HEK293 (cell line): ENCODE results near the gene KRT79.

ENCODE experiments used
- HOXA7 ChIP-seq: sonication (generic); formaldehyde crosslinking; IDR thresholded peaks from 2 replicates; pipeline ENCODE4 v1.8.1; 2022; ENCODE audit warnings: missing genetic modification reagents, borderline replicate concordance
- MZF1 ChIP-seq: fragments of 450-650 bp; formaldehyde crosslinking; IDR thresholded peaks from 2 replicates; pipeline ENCODE4 v1.5.1; 2017; ENCODE audit warnings: missing biosample characterization, missing genetic modification characterization, borderline replicate concordance
- ZNF155 ChIP-seq: fragments of 450-650 bp; formaldehyde crosslinking; IDR thresholded peaks from 2 replicates; pipeline ENCODE4 v1.5.1; 2016; ENCODE audit warnings: missing biosample characterization, missing genetic modification characterization
- ZNF24 ChIP-seq: fragments of 450-650 bp; formaldehyde crosslinking; IDR thresholded peaks from 2 replicates; pipeline ENCODE4 v1.5.1; 2016; ENCODE audit warnings: missing biosample characterization, missing genetic modification characterization
- ZNF292 ChIP-seq: fragments of 450-650 bp; formaldehyde crosslinking; IDR thresholded peaks from 2 replicates; pipeline ENCODE4 v1.5.1; 2016; ENCODE audit warnings: low read depth, missing biosample characterization, missing genetic modification characterization, borderline replicate concordance
- ZNF311 ChIP-seq: fragments of 450-650 bp; formaldehyde crosslinking; IDR thresholded peaks from 2 replicates; pipeline ENCODE4 v1.5.1; 2017; ENCODE audit warnings: missing biosample characterization, missing genetic modification characterization, borderline replicate concordance
- ZNF600 ChIP-seq: fragments of 450-650 bp; formaldehyde crosslinking; IDR thresholded peaks from 2 replicates; pipeline ENCODE4 v1.5.1; 2016; ENCODE audit warnings: missing biosample characterization, missing genetic modification characterization
- TF ChIP-seq, protein P1 (sequence below): fragments of 450-650 bp; formaldehyde crosslinking; IDR thresholded peaks from 2 replicates; pipeline ENCODE4 v1.5.1; 2016; ENCODE audit warnings: missing biosample characterization, missing genetic modification characterization
- TF ChIP-seq, protein P2 (sequence below): fragments of 450-650 bp; formaldehyde crosslinking; IDR thresholded peaks from 2 replicates; pipeline ENCODE4 v1.5.1; 2016; ENCODE audit warnings: missing biosample characterization, missing genetic modification characterization
- TF ChIP-seq, protein P3 (sequence below): fragments of 450-650 bp; formaldehyde crosslinking; IDR thresholded peaks from 2 replicates; pipeline ENCODE4 v1.5.1; 2016; ENCODE audit warnings: missing biosample characterization, missing genetic modification characterization
- TF ChIP-seq, protein P4 (sequence below): fragments of 450-650 bp; formaldehyde crosslinking; conservative IDR thresholded peaks from 2 replicates; pipeline ENCODE4 v1.5.1; 2016; ENCODE audit warnings: low read depth, missing biosample characterization, missing genetic modification characterization

- TF ChIP-seq, protein P1, sequence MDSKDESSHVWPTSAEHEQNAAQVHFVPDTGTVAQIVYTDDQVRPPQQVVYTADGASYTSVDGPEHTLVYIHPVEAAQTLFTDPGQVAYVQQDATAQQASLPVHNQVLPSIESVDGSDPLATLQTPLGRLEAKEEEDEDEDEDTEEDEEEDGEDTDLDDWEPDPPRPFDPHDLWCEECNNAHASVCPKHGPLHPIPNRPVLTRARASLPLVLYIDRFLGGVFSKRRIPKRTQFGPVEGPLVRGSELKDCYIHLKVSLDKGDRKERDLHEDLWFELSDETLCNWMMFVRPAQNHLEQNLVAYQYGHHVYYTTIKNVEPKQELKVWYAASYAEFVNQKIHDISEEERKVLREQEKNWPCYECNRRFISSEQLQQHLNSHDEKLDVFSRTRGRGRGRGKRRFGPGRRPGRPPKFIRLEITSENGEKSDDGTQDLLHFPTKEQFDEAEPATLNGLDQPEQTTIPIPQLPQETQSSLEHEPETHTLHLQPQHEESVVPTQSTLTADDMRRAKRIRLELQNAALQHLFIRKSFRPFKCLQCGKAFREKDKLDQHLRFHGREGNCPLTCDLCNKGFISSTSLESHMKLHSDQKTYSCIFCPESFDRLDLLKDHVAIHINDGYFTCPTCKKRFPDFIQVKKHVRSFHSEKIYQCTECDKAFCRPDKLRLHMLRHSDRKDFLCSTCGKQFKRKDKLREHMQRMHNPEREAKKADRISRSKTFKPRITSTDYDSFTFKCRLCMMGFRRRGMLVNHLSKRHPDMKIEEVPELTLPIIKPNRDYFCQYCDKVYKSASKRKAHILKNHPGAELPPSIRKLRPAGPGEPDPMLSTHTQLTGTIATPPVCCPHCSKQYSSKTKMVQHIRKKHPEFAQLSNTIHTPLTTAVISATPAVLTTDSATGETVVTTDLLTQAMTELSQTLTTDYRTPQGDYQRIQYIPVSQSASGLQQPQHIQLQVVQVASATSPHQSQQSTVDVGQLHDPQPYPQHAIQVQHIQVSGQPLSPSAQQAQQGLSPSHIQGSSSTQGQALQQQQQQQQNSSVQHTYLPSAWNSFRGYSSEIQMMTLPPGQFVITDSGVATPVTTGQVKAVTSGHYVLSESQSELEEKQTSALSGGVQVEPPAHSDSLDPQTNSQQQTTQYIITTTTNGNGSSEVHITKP = no peak
- TF ChIP-seq ZNF24 (no peak), ZNF600 (tag by site-specific recombination) (no peak), ZNF155 (tag by site-specific recombination) (no peak), ZNF292 (tag by site-specific recombination) (no peak), ZNF311 (tag by site-specific recombination) (no peak), MZF1 (tag by site-specific recombination) (no peak), HOXA7 (CRISPR knock-in tag) (no peak)
- TF ChIP-seq, protein P2, sequence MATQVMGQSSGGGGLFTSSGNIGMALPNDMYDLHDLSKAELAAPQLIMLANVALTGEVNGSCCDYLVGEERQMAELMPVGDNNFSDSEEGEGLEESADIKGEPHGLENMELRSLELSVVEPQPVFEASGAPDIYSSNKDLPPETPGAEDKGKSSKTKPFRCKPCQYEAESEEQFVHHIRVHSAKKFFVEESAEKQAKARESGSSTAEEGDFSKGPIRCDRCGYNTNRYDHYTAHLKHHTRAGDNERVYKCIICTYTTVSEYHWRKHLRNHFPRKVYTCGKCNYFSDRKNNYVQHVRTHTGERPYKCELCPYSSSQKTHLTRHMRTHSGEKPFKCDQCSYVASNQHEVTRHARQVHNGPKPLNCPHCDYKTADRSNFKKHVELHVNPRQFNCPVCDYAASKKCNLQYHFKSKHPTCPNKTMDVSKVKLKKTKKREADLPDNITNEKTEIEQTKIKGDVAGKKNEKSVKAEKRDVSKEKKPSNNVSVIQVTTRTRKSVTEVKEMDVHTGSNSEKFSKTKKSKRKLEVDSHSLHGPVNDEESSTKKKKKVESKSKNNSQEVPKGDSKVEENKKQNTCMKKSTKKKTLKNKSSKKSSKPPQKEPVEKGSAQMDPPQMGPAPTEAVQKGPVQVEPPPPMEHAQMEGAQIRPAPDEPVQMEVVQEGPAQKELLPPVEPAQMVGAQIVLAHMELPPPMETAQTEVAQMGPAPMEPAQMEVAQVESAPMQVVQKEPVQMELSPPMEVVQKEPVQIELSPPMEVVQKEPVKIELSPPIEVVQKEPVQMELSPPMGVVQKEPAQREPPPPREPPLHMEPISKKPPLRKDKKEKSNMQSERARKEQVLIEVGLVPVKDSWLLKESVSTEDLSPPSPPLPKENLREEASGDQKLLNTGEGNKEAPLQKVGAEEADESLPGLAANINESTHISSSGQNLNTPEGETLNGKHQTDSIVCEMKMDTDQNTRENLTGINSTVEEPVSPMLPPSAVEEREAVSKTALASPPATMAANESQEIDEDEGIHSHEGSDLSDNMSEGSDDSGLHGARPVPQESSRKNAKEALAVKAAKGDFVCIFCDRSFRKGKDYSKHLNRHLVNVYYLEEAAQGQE = no peak
- TF ChIP-seq, protein P3, sequence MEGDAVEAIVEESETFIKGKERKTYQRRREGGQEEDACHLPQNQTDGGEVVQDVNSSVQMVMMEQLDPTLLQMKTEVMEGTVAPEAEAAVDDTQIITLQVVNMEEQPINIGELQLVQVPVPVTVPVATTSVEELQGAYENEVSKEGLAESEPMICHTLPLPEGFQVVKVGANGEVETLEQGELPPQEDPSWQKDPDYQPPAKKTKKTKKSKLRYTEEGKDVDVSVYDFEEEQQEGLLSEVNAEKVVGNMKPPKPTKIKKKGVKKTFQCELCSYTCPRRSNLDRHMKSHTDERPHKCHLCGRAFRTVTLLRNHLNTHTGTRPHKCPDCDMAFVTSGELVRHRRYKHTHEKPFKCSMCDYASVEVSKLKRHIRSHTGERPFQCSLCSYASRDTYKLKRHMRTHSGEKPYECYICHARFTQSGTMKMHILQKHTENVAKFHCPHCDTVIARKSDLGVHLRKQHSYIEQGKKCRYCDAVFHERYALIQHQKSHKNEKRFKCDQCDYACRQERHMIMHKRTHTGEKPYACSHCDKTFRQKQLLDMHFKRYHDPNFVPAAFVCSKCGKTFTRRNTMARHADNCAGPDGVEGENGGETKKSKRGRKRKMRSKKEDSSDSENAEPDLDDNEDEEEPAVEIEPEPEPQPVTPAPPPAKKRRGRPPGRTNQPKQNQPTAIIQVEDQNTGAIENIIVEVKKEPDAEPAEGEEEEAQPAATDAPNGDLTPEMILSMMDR (tag by site-specific recombination) = no peak
- TF ChIP-seq, protein P4, sequence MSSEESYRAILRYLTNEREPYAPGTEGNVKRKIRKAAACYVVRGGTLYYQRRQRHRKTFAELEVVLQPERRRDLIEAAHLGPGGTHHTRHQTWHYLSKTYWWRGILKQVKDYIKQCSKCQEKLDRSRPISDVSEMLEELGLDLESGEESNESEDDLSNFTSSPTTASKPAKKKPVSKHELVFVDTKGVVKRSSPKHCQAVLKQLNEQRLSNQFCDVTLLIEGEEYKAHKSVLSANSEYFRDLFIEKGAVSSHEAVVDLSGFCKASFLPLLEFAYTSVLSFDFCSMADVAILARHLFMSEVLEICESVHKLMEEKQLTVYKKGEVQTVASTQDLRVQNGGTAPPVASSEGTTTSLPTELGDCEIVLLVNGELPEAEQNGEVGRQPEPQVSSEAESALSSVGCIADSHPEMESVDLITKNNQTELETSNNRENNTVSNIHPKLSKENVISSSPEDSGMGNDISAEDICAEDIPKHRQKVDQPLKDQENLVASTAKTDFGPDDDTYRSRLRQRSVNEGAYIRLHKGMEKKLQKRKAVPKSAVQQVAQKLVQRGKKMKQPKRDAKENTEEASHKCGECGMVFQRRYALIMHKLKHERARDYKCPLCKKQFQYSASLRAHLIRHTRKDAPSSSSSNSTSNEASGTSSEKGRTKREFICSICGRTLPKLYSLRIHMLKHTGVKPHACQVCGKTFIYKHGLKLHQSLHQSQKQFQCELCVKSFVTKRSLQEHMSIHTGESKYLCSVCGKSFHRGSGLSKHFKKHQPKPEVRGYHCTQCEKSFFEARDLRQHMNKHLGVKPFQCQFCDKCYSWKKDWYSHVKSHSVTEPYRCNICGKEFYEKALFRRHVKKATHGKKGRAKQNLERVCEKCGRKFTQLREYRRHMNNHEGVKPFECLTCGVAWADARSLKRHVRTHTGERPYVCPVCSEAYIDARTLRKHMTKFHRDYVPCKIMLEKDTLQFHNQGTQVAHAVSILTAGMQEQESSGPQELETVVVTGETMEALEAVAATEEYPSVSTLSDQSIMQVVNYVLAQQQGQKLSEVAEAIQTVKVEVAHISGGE = no peak
Observed at GRCh38 chr12:52789637-52790426, 44.3 kb downstream of the KRT79 start.
